GM15510 (cell line): ENCODE measurements around the gene GPAM.

Experiments
- POLR2A ChIP-seq: IDR thresholded peaks from 3 replicates; pipeline ENCODE4 v1.6.1; 2011; ENCODE audit warnings: borderline replicate concordance; ENCODE audit not compliant: insufficient read length; ENCODE audit errors: extremely low read depth

The GPAM gene

GRCh38 chr10:112151524-112152039, 32.0 kb downstream of the GPAM start:
- no peak for TF ChIP-seq POLR2A

- TF ChIP-seq POLR2A, result no peak
Measured at GRCh38 chr10:112148331-112148730, 35.2 kb downstream of the GPAM start.

- no peak for TF ChIP-seq POLR2A
Measured at GRCh38 chr10:112146799-112147198, 36.8 kb downstream of the GPAM start.

GRCh38 chr10:112145263-112145662, 38.3 kb downstream of the GPAM start:
- TF ChIP-seq POLR2A, result no peak

- TF ChIP-seq POLR2A, result no peak
Measured at GRCh38 chr10:112143420-112143819, 40.1 kb downstream of the GPAM start.

- TF ChIP-seq POLR2A, result no peak
Measured at GRCh38 chr10:112141292-112141691, 42.3 kb downstream of the GPAM start.

- no peak for TF ChIP-seq POLR2A
Measured at GRCh38 chr10:112140110-112140970, 43.2 kb downstream of the GPAM start.

GRCh38 chr10:112139176-112139575, 44.4 kb downstream of the GPAM start:
- no peak for TF ChIP-seq POLR2A

GRCh38 chr10:112137154-112137987, 46.2 kb downstream of the GPAM start:
- TF ChIP-seq POLR2A, result no peak

GRCh38 chr10:112136486-112137153, 46.9 kb downstream of the GPAM start:
- TF ChIP-seq POLR2A, result no peak

GRCh38 chr10:112135604-112136003, 48.0 kb downstream of the GPAM start:
- no peak for TF ChIP-seq POLR2A

- no peak for TF ChIP-seq POLR2A
Measured at GRCh38 chr10:112132435-112132834, 51.1 kb downstream of the GPAM start.

GRCh38 chr10:112131996-112132395, 51.6 kb downstream of the GPAM start:
- TF ChIP-seq POLR2A, result no peak

GRCh38 chr10:112131346-112131745, 52.2 kb downstream of the GPAM start:
- no peak for TF ChIP-seq POLR2A

- no peak for TF ChIP-seq POLR2A
Measured at GRCh38 chr10:112126901-112127300, 56.7 kb downstream of the GPAM start.
